EH (cell line): ENCODE measurements around the gene DCST2.

Experiments used
- DNase-seq: peaks from one replicate; pipeline ENCODE4 v3.0.0-alpha.2; 2015; ENCODE audit warnings: low read depth

The DCST2 gene

GRCh38 chr1:155026588-155026987, 7.0 kb downstream of the DCST2 start:
- peak; percentile 42 for DNase-seq

GRCh38 chr1:155026154-155026553, 7.4 kb downstream of the DCST2 start:
- no peak for DNase-seq

DNA sequence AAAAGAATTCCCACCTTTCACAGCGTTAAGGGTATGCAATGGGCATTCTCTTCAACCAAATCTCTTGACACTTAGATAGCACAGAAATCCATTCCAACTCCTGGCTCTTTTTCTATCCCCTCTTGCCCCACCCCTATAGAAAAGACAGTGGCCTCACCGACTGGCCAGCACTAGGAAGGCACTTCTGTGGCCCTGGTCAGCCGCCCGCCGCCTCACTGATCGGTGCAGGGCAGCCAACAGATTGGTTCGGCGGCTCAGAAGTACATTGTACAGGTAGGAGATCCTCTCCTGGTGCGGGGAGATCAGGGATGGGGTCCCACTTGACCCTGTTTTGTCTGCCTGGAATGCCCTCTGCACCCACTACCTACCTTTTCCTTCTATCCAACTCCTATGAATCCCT, 9.3 kb downstream of the DCST2 start:
- DNase-seq, result no peak

GRCh38 chr1:155023627-155024026, 10.0 kb downstream of the DCST2 start:
- DNase-seq, result no peak

DNA sequence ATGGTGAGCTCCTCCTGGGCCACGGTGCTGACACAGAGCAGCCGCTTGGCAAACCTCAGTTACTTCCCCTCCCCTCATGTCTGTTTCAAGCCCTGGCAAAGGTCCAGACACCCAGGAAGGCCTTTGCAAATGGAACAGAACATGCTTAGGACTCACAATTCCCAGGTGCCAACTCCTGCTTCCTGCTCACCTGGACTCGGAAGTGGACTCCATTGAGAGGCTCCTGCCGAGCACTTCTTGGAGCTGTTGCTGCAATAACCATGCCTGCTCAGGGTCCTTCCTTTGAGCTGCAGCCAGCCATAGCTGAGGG, 10.7 kb downstream of the DCST2 start:
- DNase-seq, result no peak

GRCh38 chr1:155022136-155022926, 11.2 kb downstream of the DCST2 start:
- DNase-seq, result peak; percentile 26

- no peak for DNase-seq
These were observed 14.0 kb downstream of the DCST2 start for GRCh38 chr1:155019377-155020245.

DNA sequence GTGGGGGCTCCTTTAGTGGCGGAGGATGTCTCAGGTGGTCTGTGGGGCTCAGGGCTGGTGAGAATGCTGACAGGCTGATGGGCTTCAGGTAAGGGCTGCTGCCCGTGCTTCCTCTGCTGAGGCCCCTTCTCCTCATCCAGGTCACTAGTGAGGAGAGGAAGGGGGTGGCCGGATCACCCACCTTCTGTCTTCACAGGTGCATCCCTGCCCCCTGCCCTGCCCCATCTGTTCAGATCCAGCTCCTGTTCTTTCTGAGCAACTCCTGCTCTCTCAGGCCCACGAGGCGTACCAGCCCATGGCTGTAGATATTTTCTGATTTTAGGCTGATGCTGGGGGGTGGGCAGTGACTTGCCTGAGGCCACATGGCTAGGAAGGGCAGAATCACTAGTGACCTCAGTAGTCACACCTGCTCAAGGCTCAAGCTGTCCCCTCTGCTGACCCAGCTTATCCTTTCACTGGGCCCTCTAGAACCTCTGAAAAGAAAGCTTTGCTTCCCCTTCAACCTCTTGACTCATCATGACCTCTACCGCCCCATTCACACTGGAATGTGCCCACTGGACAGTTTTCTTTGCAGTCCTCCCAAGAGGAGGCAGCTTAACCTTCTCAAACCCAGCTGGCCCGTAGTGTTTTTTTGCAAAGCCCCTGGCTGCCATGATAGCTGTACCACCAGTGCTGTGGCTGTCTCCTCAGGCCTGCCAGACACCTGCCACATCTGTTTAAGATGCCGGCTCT, 14.8 kb downstream of the DCST2 start:
- DNase-seq, result peak; percentile 35

DNA sequence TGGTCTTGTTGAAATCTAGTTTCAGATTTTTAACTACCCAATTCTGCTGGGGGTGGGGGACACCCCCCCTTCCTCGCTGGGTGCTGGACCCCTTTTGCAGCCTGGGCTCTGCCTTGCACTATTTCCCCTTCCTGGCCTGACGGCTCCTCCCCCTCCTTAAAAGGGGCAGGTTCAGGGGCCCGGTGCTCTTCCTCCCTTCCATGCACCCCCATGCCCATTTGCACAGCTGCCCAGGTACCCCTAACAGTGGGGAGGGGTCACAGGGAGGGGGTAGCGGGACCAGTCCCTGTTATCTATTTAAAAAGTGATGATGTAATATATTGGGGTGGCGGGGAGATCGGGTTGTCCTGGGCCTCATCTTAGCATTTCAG, 15.7 kb downstream of the DCST2 start:
- no peak for DNase-seq

GRCh38 chr1:155017041-155017945, 16.3 kb downstream of the DCST2 start:
- peak; percentile 84 for DNase-seq

GRCh38 chr1:155016231-155016831, 17.2 kb downstream of the DCST2 start:
- no peak for DNase-seq

DNA sequence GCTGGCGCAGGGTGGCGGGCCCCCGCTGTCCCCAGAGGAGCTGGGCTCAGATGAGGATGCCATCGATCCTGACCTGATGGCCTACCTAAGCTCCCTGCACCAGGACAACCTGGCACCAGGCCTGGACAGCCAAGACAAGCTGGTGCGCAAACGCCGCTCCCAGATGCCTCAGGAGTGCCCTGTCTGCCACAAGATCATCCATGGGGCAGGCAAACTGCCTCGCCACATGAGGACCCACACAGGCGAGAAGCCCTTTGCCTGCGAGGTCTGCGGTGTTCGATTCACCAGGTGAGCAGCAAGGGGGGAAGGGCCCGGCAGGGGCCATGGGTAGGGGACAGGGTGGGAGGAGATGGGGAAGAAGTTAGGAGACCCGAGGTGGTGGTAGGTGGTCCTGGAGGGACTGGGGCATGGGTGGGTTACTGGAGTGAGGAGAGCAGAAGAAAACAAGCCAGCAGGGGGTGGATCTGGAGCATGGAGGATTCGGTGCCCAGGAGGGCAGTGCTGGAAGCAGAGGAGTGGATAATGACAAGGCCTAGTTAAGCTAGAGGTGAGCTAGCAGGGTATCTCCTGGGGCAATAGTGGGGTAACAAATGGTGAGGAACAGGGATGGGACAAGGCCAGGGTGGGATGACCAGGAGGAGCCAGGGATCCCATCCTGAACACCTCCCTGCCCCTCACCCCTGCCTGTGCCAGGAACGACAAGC, 17.9 kb downstream of the DCST2 start:
- DNase-seq, result no peak

GRCh38 chr1:155014709-155015508, 18.7 kb downstream of the DCST2 start:
- no peak for DNase-seq

GRCh38 chr1:155013632-155014031, 19.9 kb downstream of the DCST2 start:
- DNase-seq, result no peak

- DNase-seq, result no peak
These were observed 20.6 kb downstream of the DCST2 start for GRCh38 chr1:155012776-155013602.

- peak; percentile 51 for DNase-seq
These were observed 21.5 kb downstream of the DCST2 start for GRCh38 chr1:155012026-155012546.

GRCh38 chr1:155011437-155012025, 22.1 kb downstream of the DCST2 start:
- no peak for DNase-seq

DNA sequence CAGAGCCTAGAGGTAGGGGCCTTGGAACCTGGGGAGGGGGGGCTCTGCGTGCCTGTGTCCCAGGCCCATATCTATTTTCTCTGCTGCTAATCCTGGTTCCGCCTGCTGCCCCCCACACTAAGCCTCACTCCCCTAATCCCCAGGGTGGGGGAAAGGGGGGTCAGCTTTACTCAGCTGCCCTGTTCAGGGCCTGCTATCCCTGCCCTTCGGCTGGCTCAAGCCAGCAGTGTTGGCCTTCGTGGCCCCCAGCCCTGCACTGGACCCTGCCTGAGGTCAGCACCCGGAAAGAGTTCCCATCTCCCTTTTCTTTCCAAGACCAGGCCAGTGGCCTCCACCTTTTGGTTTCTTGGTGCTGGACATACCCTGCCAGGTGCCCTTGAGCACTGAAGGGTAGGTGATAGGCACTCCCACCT, 22.6 kb downstream of the DCST2 start:
- DNase-seq, result no peak
